ENCODE results near the gene A2ML1.
"Not testable (repeated sequence)": the region's sequence is repeated elsewhere in the genome, so short reads cannot be mapped to it uniquely, and the experiment has no call there.

The A2ML1 gene

GRCh38 chr12:8860165-8860961, 37.9 kb downstream of the A2ML1 start:
- DNase-seq, result peak; percentile 67

DNA sequence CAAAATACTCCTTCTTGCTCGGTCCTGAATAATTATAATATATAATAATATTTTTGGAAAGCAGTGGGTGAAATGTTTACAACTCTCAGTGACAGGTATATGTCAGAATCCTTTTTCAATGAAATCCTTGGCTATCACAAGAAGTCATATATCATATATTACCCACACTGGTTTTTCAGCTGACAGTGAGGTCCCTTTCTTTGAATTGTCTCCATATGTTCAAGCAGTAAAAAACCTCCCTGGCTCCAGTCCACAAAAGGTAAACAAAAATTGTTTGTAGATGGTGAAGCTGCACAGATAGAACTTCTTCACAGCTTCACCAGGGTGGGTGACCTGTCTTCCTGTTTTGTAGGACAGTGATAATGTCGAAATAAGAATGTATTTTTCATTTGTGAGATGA, 44.0 kb downstream of the A2ML1 start:
- no peak for DNase-seq

DNA sequence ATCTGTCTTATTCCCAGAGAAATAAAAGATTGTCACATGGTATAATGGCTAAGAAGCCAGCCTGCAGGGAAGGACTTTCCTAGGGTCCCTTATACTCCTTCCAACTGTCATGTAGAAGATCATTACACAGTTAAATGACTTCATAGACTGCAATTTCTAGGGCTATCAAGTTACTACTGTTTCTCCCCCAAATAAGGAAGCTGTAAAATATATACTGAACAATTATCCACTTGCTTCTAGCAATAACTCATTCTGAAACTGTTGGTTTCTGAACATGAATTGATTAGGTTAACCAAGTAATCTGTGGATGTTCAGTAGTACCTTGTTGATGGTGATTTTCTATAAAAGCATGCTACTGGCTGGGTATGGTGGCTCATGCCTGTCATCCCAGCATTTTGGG, 44.6 kb downstream of the A2ML1 start:
- no peak for DNase-seq

DNA sequence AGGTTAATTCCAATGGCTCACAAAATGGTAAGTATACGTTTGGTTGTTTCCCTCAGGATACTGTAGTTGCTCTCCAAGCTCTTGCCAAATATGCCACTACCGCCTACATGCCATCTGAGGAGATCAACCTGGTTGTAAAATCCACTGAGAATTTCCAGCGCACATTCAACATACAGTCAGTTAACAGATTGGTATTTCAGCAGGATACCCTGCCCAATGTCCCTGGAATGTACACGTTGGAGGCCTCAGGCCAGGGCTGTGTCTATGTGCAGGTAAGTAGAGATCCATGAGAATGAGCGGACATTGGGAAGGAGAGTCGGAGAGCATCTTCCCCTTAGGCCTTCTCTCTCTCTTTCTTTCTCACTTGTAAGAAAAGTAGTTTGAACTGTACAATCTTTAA, 45.4 kb downstream of the A2ML1 start:
- no peak for DNase-seq

- no peak for DNase-seq
These were observed 48.2 kb downstream of the A2ML1 start for GRCh38 chr12:8870586-8870985.

DNA sequence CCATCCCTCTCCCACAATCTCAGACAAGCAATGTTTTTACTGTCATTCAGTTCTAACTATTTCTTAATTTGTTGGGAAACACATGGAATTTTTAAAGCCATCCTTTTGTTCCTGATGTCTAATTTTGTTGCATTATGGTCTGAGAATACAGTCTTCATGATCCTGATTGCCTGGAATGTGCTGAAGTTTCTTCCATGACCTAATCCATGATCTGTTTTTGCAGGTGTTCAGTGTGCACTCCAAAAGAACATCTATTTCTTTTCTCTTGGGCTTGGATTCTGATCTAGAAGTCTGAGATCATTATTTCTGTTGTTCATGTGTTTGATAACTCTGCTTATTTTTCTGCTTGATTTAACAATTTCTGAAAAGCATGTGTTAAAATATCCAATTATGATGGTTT, 48.6 kb downstream of the A2ML1 start:
- no peak for DNase-seq

GRCh38 chr12:8876887-8877286, 54.5 kb downstream of the A2ML1 start:
- DNase-seq, result no peak

- DNase-seq, result no peak
These were observed 64.3 kb downstream of the A2ML1 start for GRCh38 chr12:8886502-8887284.

DNA sequence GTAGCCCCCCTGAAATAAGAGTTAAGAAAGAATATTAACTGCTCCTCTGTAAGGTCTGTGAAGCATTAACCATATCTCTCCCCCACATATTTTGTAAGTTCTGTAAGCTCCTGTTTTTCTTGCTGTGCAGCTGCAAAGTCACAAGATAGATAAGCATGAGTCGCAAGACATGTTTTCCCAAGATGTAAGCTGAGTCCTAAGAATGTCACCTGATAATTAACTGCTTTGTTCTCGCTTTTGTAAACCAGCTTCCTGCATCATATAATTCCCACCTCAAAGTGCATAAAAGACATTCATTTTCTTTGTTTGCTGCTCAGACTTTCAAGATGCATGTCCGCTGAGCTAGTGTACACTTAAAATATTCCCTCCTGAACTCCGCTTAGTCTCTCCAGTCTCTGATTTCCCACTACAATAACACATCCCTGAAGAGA, 64.9 kb downstream of the A2ML1 start:
- DNase-seq, result no peak

DNA sequence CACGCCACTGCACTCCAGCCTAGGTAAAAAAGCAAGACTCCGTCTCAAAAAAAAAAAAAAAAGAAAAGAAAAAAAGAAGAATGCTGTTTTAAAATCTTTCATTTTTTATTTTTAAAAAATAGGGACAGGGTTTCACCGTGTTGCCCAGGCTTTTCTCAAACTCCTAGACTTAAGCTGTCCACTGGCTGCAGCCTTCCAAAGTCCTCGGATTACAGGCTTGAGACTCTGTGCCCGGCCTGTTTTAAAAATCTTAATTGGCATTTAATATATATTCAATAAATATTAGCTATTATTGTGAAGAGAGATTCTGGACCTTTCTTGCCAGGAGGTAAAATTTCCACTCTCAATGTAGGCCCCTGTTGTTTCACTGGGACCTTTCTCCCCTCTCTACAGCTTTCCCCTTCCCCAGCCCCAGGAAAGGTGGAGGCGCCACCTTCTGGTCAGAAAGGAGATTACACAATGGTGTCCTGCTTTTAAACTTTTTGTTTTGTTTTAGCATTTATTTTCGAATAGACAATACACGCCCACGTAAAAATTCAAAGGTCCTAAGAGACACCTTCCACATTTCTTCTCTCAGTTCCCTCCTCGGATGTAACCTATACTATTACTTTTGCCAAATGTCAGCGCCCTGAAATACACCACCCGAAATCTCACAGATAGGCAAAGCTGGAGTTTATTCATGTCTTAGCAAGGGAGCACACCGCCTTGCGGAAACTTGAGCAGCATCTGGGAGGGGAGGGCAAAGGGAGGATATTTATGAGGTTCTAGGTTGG, 68.1 kb downstream of the A2ML1 start:
- peak; percentile 74 for DNase-seq

DNA sequence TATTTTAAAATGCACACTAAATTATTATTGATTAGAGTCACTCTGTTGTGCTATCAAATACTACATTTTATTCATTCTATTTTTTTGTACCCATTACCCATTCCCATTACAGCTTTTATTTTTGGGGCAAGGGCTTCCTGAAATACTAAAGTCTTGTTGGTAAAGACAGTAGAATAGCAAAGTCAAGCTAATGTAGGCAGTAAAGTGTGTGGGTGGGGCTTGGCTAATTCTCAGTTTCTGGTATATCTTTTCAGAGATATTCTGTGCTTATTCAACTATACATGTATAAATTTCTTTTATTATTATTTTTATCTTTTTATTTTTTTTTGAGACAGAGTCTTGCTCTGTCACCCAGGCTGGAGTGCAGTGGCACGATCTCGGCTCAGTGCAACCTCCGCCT, 69.6 kb downstream of the A2ML1 start:
- no peak for DNase-seq

- no peak for DNase-seq
These were observed 72.0 kb downstream of the A2ML1 start for GRCh38 chr12:8894378-8894777.

DNA sequence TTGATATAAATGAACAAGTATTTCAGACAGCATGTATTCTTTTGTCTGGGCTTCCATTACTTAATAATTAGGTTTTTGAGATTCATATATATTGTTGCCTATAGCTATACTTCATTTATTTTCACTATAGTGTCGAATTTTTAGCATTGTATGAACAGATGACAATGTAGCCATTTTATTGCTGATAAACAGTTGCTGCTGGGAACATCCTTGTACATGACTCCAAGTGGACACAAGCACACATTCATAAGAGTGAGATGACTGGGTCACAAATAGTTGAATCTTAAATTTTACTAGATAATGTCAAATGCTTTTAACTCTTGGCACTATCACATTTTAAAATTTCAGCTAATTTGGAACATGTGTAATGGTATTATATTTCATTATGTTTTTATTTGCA, 72.6 kb downstream of the A2ML1 start:
- DNase-seq, result no peak

DNA sequence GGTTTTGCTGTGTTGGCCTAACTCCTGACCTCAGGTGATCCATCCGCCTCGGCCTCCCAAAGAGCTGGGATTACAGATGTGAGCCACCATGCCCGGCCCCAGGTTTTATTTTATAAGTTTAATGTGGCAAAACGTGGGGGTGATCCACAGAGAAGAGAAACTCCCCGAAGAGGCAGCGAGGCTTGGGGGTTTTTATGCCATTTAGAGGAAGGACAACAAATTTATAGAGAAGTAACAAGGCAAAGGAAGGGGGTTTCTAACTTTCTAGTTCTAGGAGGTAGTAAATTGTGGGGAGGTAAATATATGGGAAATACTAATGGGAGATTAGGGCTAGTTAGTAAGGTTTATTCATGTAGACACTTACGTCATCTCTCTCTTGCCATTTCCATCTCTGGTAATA, 74.7 kb downstream of the A2ML1 start:
- DNase-seq, result no peak

- DNase-seq, result no peak
These were observed 77.4 kb downstream of the A2ML1 start for GRCh38 chr12:8899830-8900229.

DNA sequence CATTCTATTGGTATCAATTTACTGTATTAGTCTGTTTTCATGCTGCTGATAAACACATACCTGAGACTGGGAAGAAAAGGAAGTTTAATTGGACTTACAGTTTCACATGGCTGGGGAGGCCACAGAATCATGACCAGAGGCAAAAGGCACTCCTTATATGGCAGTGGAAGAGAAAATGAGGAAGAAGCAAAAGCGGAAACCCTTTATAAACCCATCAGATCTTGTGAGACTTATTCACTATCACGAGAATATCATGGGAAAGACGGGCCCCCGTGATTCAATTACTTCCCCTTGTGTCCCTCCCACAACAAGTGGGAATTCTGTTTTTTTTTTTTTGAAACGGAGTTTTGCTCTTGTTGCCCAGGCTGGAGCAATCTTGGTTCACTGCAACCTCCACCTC, 80.3 kb downstream of the A2ML1 start:
- DNase-seq, result not testable (repeated sequence)

GRCh38 chr12:8903646-8904045, 81.2 kb downstream of the A2ML1 start:
- no peak for DNase-seq

- no peak for DNase-seq
These were observed 82.2 kb downstream of the A2ML1 start for GRCh38 chr12:8904665-8905064.

GRCh38 chr12:8905546-8905945, 83.1 kb downstream of the A2ML1 start:
- no peak for DNase-seq

GRCh38 chr12:8906266-8907180, 84.1 kb downstream of the A2ML1 start:
- DNase-seq, result no peak

DNA sequence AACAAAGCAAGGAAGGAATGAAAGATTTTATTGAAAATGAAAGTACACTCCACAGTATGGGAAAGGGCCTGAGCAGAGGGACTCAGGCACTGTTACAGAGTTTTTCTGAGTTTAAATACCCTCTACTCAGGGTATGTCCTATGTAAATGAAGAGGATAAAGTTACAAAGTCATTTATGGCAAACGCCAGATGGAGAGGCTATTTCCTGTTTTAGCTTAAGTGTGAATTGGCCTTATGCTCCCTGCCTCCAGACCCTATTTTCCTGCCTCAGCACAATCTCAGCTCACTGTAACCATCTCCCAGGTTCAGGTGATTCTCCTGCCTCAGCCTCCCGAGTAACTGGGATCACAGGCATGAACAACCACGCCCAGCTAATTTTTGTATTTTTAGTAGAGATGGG, 85.1 kb downstream of the A2ML1 start:
- DNase-seq, result no peak

- DNase-seq, result no peak
These were observed 87.3 kb downstream of the A2ML1 start for GRCh38 chr12:8909752-8910151.

Measured in activated effector memory CD4-positive, alpha-beta T cell treated with anti-CD3 and anti-CD28 coated beads, Interleukin-2, amount 50 U/mL, for 16 hours (primary cell).